Muscle layer of colon (tissue), 2 donors: ENCODE measurements around the gene SUCO.

ENCODE experiments used
- H3K27ac ChIP-seq: one replicate; pipeline ENCODE4 v1.7.0; 2013; ENCODE audit warnings: low read depth, mild to moderate bottlenecking, low read length, moderate library complexity
- H3K27me3 ChIP-seq, 2 donors: one replicate each; pipeline ENCODE4 v1.7.0; 2013; ENCODE audit warnings: low read length in 2 of 2, mild to moderate bottlenecking in 2 of 2; ENCODE audit not compliant: insufficient read depth in 2 of 2, control insufficient read depth in 1 of 2
- H3K36me3 ChIP-seq: one replicate; pipeline ENCODE4 v1.7.0; 2013; ENCODE audit warnings: mild to moderate bottlenecking, low read length; ENCODE audit not compliant: insufficient read depth
- H3K4me1 ChIP-seq: one replicate; pipeline ENCODE4 v1.7.0; 2013; ENCODE audit warnings: mild to moderate bottlenecking, low read length; ENCODE audit not compliant: insufficient read depth
- H3K4me3 ChIP-seq, 2 donors: one replicate each; pipeline ENCODE4 v1.7.0; 2013; ENCODE audit warnings: low read length in 2 of 2, low read depth in 1 of 2, mild to moderate bottlenecking in 1 of 2, moderate library complexity in 1 of 2
- H3K9ac ChIP-seq: one replicate; pipeline ENCODE4 v1.7.0; 2013; ENCODE audit warnings: low read length
- H3K9me3 ChIP-seq: one replicate; pipeline ENCODE4 v1.7.0; 2013; ENCODE audit warnings: mild to moderate bottlenecking, low read length
- donor health status: abdominal sarcoma.
- donor health status: Adenocarcinoma of cecum.

Gene SUCO

DNA sequence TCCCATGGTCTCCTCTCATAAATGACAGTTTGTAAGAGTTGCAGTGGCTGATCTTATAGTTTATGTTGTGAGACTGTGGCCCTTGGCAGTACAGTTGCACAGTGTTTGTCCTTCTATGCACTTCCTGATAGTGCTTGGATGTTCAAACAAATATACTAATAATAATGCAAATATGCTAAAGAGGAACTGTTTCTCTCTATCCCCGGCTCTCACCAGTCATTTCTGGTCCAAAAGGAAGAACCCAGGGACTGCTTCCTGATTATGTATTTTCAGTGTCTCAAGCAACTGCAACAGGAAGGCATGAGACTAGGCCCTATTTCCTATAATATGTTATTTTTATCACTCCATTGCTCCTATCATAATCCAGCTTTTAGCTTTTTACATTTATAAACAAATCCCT, 17.0 kb upstream of the SUCO start:
- no peak overlapping the region for H3K9ac ChIP-seq
- no peaks in the 10 kb centered on the region for H3K4me1 ChIP-seq
- H3K27ac ChIP-seq, result no peak overlapping the region
- no peaks in the 10 kb centered on the region for H3K27me3 ChIP-seq
- no peaks in the 10 kb centered on the region for H3K9me3 ChIP-seq
- H3K36me3 ChIP-seq, result no peaks in the 10 kb centered on the region
- H3K4me3 ChIP-seq, result no peak overlapping the region

DNA sequence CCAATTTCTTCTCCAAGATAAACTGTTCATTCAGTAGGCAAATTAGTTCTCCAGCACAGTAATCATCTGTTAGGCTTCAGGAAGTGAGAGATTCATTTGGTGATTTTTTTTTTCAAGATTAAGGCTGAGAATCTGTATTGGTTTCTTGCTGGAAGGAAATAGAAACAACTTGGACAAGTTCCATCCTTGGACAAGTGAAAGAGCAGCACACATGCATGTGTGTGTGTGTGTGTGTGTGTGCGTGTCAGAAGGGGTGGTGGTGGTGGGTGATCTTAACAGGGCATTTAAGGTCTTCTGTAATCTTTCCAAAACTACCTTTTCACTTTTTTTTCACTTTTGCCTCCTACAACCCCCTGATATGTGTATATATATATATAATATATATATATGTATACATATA, 15.9 kb upstream of the SUCO start:
- H3K36me3 ChIP-seq, result no peaks in the 10 kb centered on the region

DNA sequence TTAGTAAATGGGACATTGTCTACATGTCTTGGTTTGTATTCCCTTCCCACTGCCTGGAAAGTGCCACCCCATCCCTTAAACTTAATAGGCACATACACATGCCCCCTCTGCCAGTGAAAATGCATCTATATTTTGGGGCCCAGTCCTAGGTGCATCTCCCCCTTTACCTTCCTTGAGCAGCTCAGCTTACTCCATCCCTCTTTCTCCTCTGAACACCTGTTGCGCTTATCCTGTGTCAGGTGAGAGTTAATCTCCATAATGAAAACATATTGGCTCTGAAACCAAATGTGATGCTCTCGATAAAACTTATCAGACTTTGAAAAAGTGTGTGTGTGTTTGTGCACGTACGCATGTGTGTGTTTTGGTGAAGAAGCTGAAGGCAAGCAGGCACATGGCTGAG, 15.4 kb upstream of the SUCO start:
- Histone ChIP-seq H3K9ac (no peak overlapping the region), H3K27me3 (no peaks in the 10 kb centered on the region), H3K4me1 (no peaks in the 10 kb centered on the region), H3K9me3 (no peaks in the 10 kb centered on the region), H3K36me3 (no peaks in the 10 kb centered on the region), H3K27ac (no peak overlapping the region), H3K4me3 (no peak overlapping the region)

More for the DNA sequence above, 15.9 kb upstream of the SUCO start:
- no peak overlapping the region for H3K9ac ChIP-seq
- H3K27me3 ChIP-seq, result no peaks in the 10 kb centered on the region
- no peak overlapping the region for H3K4me3 ChIP-seq
- H3K9me3 ChIP-seq, result no peaks in the 10 kb centered on the region
- no peak overlapping the region for H3K27ac ChIP-seq
- no peaks in the 10 kb centered on the region for H3K4me1 ChIP-seq

DNA sequence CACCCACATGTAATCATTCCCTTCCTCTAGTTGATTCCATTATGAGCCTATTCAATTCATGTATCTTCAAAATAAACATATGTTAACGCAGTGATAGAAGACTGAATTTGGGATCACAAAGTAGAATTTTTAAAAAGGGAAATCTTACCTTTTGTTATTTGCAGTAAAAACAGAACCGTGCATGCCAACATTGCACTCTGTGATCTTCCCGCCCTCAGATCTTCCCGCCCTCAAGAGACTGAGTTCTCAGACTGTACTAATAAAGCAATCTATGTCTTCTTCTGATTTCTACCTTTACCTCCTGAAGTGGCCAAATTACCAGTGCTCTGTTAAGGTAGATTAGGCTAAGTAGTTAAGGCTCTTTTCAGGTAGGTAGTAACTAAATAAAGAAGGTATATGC, 3.6 kb upstream of the SUCO start:
- H3K9me3 ChIP-seq, result no peaks in the 10 kb centered on the region
- peaks cover 7% of the 10 kb centered on the region for H3K4me1 ChIP-seq
- no peaks in the 10 kb centered on the region for H3K27me3 ChIP-seq
- H3K9ac ChIP-seq, result no peak overlapping the region
- no peak overlapping the region for H3K27ac ChIP-seq
- no peaks in the 10 kb centered on the region for H3K36me3 ChIP-seq
- no peak overlapping the region for H3K4me3 ChIP-seq

DNA sequence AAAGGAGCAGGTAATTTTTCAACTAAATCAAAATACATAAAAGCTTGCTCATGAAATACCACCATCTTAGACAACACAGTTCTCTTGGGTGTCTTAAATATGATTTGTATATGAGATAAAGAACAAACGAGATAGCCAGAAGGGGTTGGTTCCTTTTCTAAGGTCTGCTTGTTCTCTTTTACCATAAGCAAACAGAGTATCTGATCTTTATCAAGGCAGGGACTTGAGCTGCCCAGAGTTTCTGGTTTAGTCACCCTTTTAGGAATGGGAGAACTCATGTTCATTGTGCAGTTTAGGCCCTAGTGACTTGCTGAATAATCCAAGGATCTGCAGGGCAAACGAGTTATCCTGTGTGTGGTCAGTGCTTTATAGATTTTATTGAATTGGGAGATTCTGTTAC, 3.0 kb upstream of the SUCO start:
- no peak overlapping the region for H3K27ac ChIP-seq
- no peaks in the 10 kb centered on the region for H3K27me3 ChIP-seq
- H3K9me3 ChIP-seq, result no peaks in the 10 kb centered on the region
- H3K4me1 ChIP-seq, result peaks cover 14% of the 10 kb centered on the region
- H3K36me3 ChIP-seq, result no peaks in the 10 kb centered on the region
- no peak overlapping the region for H3K4me3 ChIP-seq
- H3K9ac ChIP-seq, result no peak overlapping the region

DNA sequence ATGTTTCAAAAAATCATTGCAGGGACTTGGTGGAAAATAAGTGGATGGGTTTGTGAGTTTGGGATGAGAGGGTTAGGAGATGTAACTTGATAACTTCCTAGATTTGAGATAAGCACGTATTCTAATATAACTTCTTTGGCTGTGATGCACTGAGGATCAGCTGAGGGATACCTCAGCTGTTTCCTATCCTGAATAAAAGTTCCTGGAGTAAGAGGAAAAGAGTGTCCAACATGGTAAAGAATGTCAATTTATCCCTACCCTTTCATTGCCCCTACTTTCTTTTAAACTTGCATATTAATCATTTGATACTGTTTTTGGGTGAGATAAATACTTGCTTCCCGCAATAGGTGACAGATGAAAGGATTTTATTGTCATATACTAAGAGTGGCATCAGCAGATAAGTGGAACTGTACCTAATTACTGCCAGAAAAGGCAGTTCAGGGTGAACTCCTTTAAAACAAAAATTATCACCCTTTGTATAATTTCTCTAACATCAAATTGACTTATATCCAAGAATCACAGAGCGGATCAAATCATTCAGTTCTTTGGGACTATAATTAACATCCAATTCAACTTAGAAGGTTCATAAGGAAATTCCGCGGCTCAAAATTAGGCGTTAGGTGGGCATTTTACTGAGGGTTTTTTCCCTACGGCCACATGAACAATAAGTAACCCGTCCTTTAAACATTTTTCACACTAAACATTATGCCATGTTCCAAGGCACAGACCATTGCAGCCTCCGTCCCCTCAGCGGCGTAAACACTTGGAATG, 1.4 kb upstream of the SUCO start:
- Histone ChIP-seq H3K36me3 (no peaks in the 10 kb centered on the region), H3K4me1 (peaks cover 24% of the 10 kb centered on the region), H3K27ac (peak overlapping the region; percentile 82), H3K27me3 (no peaks in the 10 kb centered on the region), H3K4me3 (peak overlapping the region; percentile 82 to 93), H3K9me3 (no peaks in the 10 kb centered on the region), H3K9ac (peak overlapping the region; percentile 88)

DNA sequence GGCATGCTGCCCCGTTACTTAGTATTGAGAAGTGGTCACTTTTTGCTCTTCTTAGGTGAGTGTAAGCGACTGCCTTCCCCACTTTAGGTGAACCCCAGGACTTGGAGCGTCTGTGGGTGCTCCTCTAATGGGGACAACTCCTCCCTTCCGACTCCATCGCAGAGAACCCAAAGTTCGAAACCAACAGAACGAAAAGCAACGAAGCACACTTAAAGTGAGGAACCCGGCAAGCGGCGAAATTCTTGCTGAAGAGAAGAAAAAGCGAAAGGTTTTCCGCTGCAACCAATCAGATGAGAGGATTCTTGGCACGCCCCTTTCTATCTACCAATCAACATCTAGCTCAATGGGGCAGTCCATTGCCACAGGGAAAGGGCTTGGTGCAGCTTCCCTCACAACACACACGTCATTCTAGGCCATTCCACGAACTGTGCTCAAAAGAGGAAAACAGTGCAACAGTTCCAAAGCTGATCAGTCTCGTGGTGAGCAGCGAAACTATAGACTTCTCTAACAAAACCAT, 709 bp upstream of the SUCO start:
- H3K9me3 ChIP-seq, result no peaks in the 10 kb centered on the region
- H3K27ac ChIP-seq, result peak overlapping the region; percentile 82
- H3K36me3 ChIP-seq, result no peaks in the 10 kb centered on the region

DNA sequence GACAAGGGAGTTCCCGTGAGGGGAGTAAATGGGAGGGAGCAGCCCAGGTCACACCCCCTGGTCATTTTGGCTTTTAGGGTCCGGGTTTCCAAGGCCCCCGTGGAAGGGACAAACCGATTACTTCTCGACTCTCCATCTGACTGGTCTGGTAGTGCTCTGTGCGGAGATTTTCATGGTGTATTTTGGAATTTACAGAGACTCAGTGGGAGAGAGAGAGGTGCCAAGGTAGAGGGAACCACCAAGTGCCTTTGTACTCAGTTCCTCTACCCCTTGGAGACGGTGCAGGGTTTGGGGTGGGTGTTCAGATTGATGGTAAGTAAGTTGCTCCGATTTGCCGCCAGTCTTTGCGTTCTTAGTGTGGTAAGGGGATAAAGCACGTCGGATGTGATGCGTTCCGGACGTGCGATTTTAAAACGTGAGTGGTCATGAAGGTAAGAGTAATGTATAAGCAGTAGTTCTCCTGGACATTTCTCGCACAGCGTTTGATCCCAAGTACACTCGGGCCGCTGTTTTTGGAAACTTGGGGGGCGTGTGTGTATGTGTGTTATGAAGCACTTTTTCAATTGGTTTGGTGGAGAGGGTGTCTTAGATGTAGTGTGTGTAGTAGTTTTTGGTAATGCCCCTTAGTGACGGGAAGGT, 682 bp downstream of the SUCO start:
- Histone ChIP-seq H3K4me1 (peaks cover 33% of the 10 kb centered on the region), H3K4me3 (peak overlapping the region; percentile 79 to 85)

More for the DNA sequence above, 709 bp upstream of the SUCO start:
- H3K9ac ChIP-seq, result peak overlapping the region; percentile 88
- H3K27me3 ChIP-seq, result no peaks in the 10 kb centered on the region
- H3K4me1 ChIP-seq, result peaks cover 24% of the 10 kb centered on the region
- peak overlapping the region; percentile 82 to 93 for H3K4me3 ChIP-seq

DNA sequence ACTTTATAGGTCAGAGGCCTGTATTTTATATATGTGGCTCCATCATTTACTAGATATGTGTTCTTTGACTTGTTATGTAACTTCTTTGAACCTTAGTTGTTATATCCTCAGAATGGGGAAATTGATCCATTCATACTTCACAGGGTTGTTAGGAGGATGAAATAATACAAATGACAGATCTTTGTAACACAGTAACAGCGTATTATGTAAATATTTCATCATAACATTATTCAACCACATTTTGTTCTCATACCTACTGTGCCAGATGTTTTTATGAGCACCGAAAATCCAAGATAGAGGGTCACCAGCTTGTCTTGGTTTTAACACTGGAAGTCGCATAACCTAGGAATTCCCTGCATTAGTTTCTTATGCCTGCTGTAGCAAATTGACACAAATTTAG, 3.3 kb downstream of the SUCO start:
- Histone ChIP-seq H3K4me3 (no peak overlapping the region), H3K9me3 (no peaks in the 10 kb centered on the region), H3K4me1 (peaks cover 40% of the 10 kb centered on the region), H3K36me3 (no peaks in the 10 kb centered on the region), H3K27ac (no peak overlapping the region), H3K9ac (no peak overlapping the region), H3K27me3 (no peaks in the 10 kb centered on the region)

More for the DNA sequence above, 682 bp downstream of the SUCO start:
- no peaks in the 10 kb centered on the region for H3K36me3 ChIP-seq
- peak overlapping the region; percentile 85 for H3K9ac ChIP-seq
- no peaks in the 10 kb centered on the region for H3K27me3 ChIP-seq
- peak overlapping the region; percentile 94 for H3K27ac ChIP-seq
- no peaks in the 10 kb centered on the region for H3K9me3 ChIP-seq

DNA sequence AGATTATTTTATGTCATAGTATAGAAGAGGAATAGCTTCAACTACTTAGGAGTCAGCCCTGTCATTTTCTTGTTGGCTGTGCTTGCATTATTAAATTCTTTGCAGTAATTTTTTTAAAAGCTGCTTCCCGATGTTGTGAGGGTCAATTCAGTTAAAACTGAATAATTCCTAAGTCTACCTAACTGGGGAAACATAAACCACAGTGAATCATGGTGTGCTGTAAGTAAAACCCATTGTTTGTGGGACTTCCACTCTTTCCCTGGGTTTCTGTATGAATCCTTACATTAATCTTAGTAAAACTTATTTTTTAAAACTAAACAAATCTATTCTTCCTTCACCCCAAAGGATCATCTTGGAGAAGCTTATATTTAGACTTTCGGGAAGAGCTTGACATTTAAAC, 4.4 kb downstream of the SUCO start:
- no peak overlapping the region for H3K9ac ChIP-seq
- H3K4me3 ChIP-seq, result no peak overlapping the region
- no peak overlapping the region for H3K27ac ChIP-seq
- no peaks in the 10 kb centered on the region for H3K27me3 ChIP-seq
- no peaks in the 10 kb centered on the region for H3K9me3 ChIP-seq
- no peaks in the 10 kb centered on the region for H3K36me3 ChIP-seq
- peaks cover 37% of the 10 kb centered on the region for H3K4me1 ChIP-seq

DNA sequence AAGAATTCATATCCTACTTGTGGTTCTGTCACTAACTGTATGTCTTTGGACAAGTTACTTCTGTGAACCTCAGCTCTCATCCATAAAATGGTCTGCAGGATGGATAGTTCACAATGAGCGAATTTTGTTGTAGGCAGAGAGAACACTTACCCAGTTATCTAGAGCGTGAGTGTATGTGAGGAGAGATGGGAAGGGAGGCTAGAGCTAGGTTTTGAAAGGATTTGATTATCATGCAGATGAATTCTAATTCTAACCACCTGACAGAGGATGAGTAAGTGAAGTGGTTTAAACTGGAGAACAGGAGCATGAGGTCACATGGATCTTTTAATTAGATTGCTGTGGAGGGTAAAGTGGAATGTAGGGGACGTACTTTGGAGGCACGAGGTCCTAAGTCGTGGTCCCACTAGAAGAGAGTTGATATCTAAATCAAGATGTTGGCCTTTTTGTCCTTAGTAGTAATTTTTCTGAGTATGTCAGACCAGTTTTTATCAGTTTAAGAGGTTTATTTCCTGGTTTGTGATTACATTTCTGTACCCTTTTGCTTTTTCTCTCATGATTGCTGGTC, 5.0 kb downstream of the SUCO start:
- Histone ChIP-seq H3K27me3 (no peaks in the 10 kb centered on the region), H3K9me3 (no peaks in the 10 kb centered on the region)

More for the DNA sequence above, 5.0 kb downstream of the SUCO start:
- peaks cover 42% of the 10 kb centered on the region for H3K4me1 ChIP-seq
- no peak overlapping the region for H3K4me3 ChIP-seq
- H3K36me3 ChIP-seq, result no peaks in the 10 kb centered on the region
- H3K27ac ChIP-seq, result no peak overlapping the region
- H3K9ac ChIP-seq, result no peak overlapping the region
